ENCODE data around the gene LHX4.
A peak's percentile ranks its signal among the peaks of the same experiment; 100 is the strongest.

Gene LHX4

DNA sequence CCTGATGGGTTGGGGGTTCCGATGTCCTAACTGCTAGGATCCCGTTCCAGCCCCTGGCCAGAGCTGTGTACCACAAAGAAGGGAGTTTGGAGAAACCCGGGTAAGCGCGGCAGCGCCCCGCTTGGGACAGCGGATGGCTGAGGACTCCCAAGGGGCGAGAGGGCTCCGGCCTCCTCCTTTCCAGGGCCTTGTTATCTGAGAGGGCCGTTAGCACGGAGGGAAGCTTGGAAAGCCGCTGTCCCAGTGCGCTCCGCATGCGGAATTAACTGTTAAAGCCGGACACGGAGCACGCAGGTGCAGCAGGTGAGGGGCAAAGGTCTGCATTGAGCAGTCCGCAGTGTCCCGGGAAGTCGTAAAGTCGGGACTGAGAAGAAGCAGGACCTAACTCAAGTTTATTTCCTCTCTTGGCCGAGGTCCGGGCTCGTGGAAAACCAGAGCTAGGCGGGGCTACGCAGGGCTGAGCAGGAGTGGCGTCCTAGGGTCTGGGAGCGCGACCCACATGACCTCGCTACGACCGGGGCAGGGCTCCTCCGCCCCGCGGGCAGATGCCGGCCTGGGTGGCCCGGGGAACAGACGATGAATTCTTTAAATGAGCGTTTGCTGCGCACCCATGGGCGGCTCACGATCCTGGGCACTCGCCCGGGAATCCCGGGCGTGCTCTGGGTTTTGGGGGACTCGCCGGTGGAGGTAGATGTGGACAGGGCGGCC lies 4.5 kb downstream of the LHX4 start:
- Histone ChIP-seq H3K4ac (ENCODE audit: low read depth, low read length) (no peak overlapping the region), H3K27me3 (ENCODE audit: insufficient read depth, low read length, poor library complexity) (peaks cover 71% of the 10 kb centered on the region), H4K8ac (ENCODE audit: low read depth, low read length) (no peak overlapping the region), H3K79me1 (ENCODE audit: low read length) (no peaks in the 10 kb centered on the region), H3K4me1 (ENCODE audit: control insufficient read depth, low read depth, low read length) (no peaks in the 10 kb centered on the region), H3K36me3 (ENCODE audit: control insufficient read depth, insufficient read depth, low read length) (no peaks in the 10 kb centered on the region), H3K56ac (ENCODE audit: low read length) (no peak overlapping the region), H2BK15ac (replicated peaks; ENCODE audit: low read depth) (no peak overlapping the region), H3K23ac (ENCODE audit: low read length) (no peak overlapping the region), H3K18ac (ENCODE audit: low read length) (no peak overlapping the region), H3K4me3 (ENCODE audit: low read length) (no peak overlapping the region), H3K4me2 (ENCODE audit: low read length) (peak overlapping the region; percentile 53), H3K27ac (ENCODE audit: low read depth, low read length) (no peak overlapping the region), H3K79me2 (ENCODE audit: control insufficient read depth, insufficient read depth, low read length) (no peaks in the 10 kb centered on the region), H3K9ac (ENCODE audit: low read length) (no peak overlapping the region), H2BK120ac (ENCODE audit: low read depth, low read length) (no peak overlapping the region), H2BK5ac (ENCODE audit: low read length) (no peak overlapping the region), H4K5ac (ENCODE audit: low read length) (no peak overlapping the region), H2AK5ac (ENCODE audit: low read length) (no peak overlapping the region)
- WGBS (ENCODE audit: extremely low coverage, insufficient coverage, low lambda C conversion rate): no CpG with 5 or more reads among the region's 51 CpGs
- DNase-seq: peak; percentile 69

GRCh38 chr1:180235077-180235501 lies 5.0 kb downstream of the LHX4 start:
- Histone ChIP-seq H2AK5ac (ENCODE audit: low read length) (no peak overlapping the region), H3K4me2 (ENCODE audit: low read length) (peak overlapping the region; percentile 53), H4K5ac (ENCODE audit: low read length) (no peak overlapping the region), H3K4me3 (ENCODE audit: low read length) (no peak overlapping the region), H4K8ac (ENCODE audit: low read depth, low read length) (no peak overlapping the region), H3K18ac (ENCODE audit: low read length) (no peak overlapping the region), H2BK120ac (ENCODE audit: low read depth, low read length) (no peak overlapping the region), H3K27ac (ENCODE audit: low read depth, low read length) (no peak overlapping the region), H3K9ac (ENCODE audit: low read length) (no peak overlapping the region), H3K23ac (ENCODE audit: low read length) (no peak overlapping the region), H2BK15ac (replicated peaks; ENCODE audit: low read depth) (no peak overlapping the region), H3K27me3 (ENCODE audit: insufficient read depth, low read length, poor library complexity) (peaks cover 75% of the 10 kb centered on the region), H3K4me1 (ENCODE audit: control insufficient read depth, low read depth, low read length) (no peaks in the 10 kb centered on the region), H3K79me1 (ENCODE audit: low read length) (no peaks in the 10 kb centered on the region), H3K4ac (ENCODE audit: low read depth, low read length) (no peak overlapping the region), H3K79me2 (ENCODE audit: control insufficient read depth, insufficient read depth, low read length) (no peaks in the 10 kb centered on the region), H3K56ac (ENCODE audit: low read length) (peak overlapping the region; percentile 19), H2BK5ac (ENCODE audit: low read length) (no peak overlapping the region), H3K36me3 (ENCODE audit: control insufficient read depth, insufficient read depth, low read length) (no peaks in the 10 kb centered on the region)
- no CpG with 5 or more reads among the region's 30 CpGs for WGBS (ENCODE audit: extremely low coverage, insufficient coverage, low lambda C conversion rate)
- DNase-seq: peak; percentile 47

DNA sequence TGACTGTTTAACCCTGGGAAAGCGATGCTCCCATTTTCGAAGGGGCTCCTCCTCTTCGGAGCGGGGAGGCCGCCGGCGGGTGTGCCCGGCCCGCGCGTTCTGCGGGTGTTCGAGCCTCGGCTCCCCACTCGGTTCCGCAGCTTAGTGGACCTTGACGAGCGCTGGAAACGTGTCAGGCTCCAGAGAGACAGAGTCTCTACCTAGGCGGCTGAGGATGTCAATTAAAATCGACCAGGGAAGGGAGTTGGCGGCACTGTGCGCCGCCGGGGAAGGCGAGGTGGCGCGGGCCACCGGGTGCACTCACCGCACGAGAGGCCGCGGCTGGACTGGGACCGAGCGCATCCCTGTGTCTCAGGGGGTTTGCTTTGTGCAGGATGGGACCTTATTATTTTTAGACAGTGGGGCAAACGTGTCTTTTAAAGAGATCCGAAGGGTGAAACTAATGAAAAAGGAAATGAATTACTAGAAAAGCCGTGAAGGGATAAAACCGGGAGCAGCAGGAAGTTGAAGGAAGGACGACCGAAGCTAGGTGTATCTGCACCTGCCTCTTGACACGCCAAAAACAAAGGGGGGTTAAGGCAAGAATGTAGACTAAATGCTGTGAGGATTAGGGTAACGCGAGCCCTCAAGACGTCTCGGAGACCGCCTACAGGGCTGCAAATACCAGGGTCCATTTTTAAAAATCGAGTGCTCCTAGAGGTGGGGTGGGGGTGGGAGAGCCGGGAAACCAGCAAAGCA lies 5.6 kb downstream of the LHX4 start:
- no peak overlapping the region for H3K56ac ChIP-seq (ENCODE audit: low read length)

DNA sequence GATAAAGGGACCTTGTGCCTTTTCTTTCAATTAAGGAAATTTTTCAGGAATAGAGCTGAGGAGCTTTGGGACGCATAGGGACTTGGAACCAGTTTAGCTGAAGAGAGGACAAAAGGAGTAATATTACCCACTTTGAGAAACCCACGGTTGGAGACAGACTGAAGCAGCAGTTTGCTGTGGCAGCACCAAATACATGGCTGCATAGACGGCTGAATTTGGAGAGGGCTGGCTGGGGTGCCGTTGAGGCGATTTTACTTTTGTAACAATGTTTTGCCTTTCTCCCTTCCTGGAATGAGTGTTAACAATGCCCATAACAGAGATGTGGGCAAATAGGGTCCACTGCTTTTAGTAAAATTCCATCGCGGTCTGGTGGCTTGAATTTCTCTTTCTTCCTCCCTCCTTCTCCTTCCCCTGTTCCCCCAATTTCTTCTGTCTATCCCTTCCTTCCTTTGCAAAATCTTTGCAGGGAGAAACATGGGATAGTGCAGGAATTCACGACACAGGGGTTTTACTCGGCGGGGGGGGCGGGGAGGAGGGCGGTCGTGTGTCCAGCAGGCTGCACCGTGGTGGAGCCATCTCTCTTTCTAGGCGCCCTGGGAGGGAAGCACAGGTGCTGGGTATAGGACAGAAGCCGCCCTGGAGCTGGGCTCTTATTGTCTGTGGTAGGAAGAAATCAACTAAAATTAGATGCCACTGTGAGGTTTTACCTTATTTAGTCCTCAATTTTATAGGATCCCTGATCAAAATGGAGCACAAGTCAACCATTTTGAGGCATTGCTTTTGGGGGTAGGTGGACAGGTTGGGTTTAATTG lies 6.8 kb downstream of the LHX4 start:
- H3K4ac ChIP-seq (ENCODE audit: low read depth, low read length): no peak overlapping the region
- no peaks in the 10 kb centered on the region for H3K36me3 ChIP-seq (ENCODE audit: control insufficient read depth, insufficient read depth, low read length)
- H3K56ac ChIP-seq (ENCODE audit: low read length): no peak overlapping the region
- H4K8ac ChIP-seq (ENCODE audit: low read depth, low read length): no peak overlapping the region
- H2BK5ac ChIP-seq (ENCODE audit: low read length): no peak overlapping the region
- H3K4me2 ChIP-seq (ENCODE audit: low read length): no peak overlapping the region
- no peak overlapping the region for H3K18ac ChIP-seq (ENCODE audit: low read length)
- H3K4me1 ChIP-seq (ENCODE audit: control insufficient read depth, low read depth, low read length): no peaks in the 10 kb centered on the region
- no peak overlapping the region for H3K23ac ChIP-seq (ENCODE audit: low read length)
- no peak overlapping the region for H3K9ac ChIP-seq (ENCODE audit: low read length)
- H3K79me2 ChIP-seq (ENCODE audit: control insufficient read depth, insufficient read depth, low read length): no peaks in the 10 kb centered on the region
- no peak overlapping the region for H3K27ac ChIP-seq (ENCODE audit: low read depth, low read length)
- H4K5ac ChIP-seq (ENCODE audit: low read length): no peak overlapping the region
- H3K27me3 ChIP-seq (ENCODE audit: insufficient read depth, low read length, poor library complexity): peaks cover 69% of the 10 kb centered on the region
- H2AK5ac ChIP-seq (ENCODE audit: low read length): no peak overlapping the region
- WGBS (ENCODE audit: extremely low coverage, insufficient coverage, low lambda C conversion rate): no CpG with 5 or more reads among the region's 16 CpGs
- no peak for DNase-seq
- no peaks in the 10 kb centered on the region for H3K79me1 ChIP-seq (ENCODE audit: low read length)
- H3K4me3 ChIP-seq (ENCODE audit: low read length): no peak overlapping the region
- H2BK120ac ChIP-seq (ENCODE audit: low read depth, low read length): no peak overlapping the region
- H2BK15ac ChIP-seq (replicated peaks; ENCODE audit: low read depth): no peak overlapping the region

More for the DNA sequence above, 5.6 kb downstream of the LHX4 start:
- DNase-seq: peak; percentile 16
- Histone ChIP-seq H3K23ac (ENCODE audit: low read length) (no peak overlapping the region), H3K36me3 (ENCODE audit: control insufficient read depth, insufficient read depth, low read length) (no peaks in the 10 kb centered on the region), H3K27me3 (ENCODE audit: insufficient read depth, low read length, poor library complexity) (peaks cover 75% of the 10 kb centered on the region), H3K4me3 (ENCODE audit: low read length) (no peak overlapping the region), H3K79me1 (ENCODE audit: low read length) (no peaks in the 10 kb centered on the region), H2BK15ac (replicated peaks; ENCODE audit: low read depth) (no peak overlapping the region), H3K27ac (ENCODE audit: low read depth, low read length) (no peak overlapping the region), H3K4me2 (ENCODE audit: low read length) (peak overlapping the region; percentile 53), H4K8ac (ENCODE audit: low read depth, low read length) (no peak overlapping the region), H3K18ac (ENCODE audit: low read length) (no peak overlapping the region), H2AK5ac (ENCODE audit: low read length) (no peak overlapping the region), H2BK5ac (ENCODE audit: low read length) (no peak overlapping the region), H2BK120ac (ENCODE audit: low read depth, low read length) (no peak overlapping the region), H3K4ac (ENCODE audit: low read depth, low read length) (no peak overlapping the region), H3K9ac (ENCODE audit: low read length) (no peak overlapping the region), H4K5ac (ENCODE audit: low read length) (no peak overlapping the region), H3K4me1 (ENCODE audit: control insufficient read depth, low read depth, low read length) (no peaks in the 10 kb centered on the region), H3K79me2 (ENCODE audit: control insufficient read depth, insufficient read depth, low read length) (no peaks in the 10 kb centered on the region)
- WGBS (ENCODE audit: extremely low coverage, insufficient coverage, low lambda C conversion rate): no CpG with 5 or more reads among the region's 49 CpGs

DNA sequence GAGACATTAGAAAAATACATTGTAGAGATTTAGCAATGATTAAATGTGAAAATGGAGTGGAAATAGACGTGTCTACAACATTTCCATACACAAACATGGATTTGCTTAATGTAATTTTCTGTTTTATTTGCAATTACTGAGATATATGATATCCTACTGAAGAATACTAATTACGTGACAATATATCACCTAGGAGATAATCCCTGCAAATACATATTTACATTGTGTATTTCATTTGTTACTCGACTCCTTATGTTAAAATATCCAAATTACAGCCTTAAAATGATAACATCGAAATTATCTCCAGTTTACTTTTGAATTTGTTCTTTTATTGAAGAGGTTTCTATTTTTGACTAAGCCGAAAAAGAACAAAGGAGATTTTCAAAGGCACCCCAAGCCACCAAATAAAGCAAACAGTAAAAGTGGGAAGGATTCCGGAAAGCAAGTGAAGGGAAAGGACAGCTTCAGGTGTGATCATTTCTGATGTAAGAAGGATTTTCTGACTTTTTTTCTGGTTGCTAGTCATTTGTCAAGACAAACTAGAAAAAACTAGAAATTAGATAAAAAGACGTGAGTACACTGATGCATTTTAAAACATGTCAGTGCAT lies 7.9 kb downstream of the LHX4 start:
- Histone ChIP-seq H3K4me3 (ENCODE audit: low read length) (no peak overlapping the region), H3K4me2 (ENCODE audit: low read length) (no peak overlapping the region), H2BK5ac (ENCODE audit: low read length) (no peak overlapping the region), H3K23ac (ENCODE audit: low read length) (no peak overlapping the region), H3K36me3 (ENCODE audit: control insufficient read depth, insufficient read depth, low read length) (no peaks in the 10 kb centered on the region), H3K27ac (ENCODE audit: low read depth, low read length) (no peak overlapping the region), H3K56ac (ENCODE audit: low read length) (no peak overlapping the region), H4K5ac (ENCODE audit: low read length) (no peak overlapping the region), H2BK120ac (ENCODE audit: low read depth, low read length) (no peak overlapping the region), H3K4ac (ENCODE audit: low read depth, low read length) (no peak overlapping the region), H3K9ac (ENCODE audit: low read length) (no peak overlapping the region), H3K79me1 (ENCODE audit: low read length) (no peaks in the 10 kb centered on the region), H3K4me1 (ENCODE audit: control insufficient read depth, low read depth, low read length) (no peaks in the 10 kb centered on the region), H2AK5ac (ENCODE audit: low read length) (no peak overlapping the region), H3K27me3 (ENCODE audit: insufficient read depth, low read length, poor library complexity) (peaks cover 58% of the 10 kb centered on the region), H4K8ac (ENCODE audit: low read depth, low read length) (no peak overlapping the region), H3K79me2 (ENCODE audit: control insufficient read depth, insufficient read depth, low read length) (no peaks in the 10 kb centered on the region), H2BK15ac (replicated peaks; ENCODE audit: low read depth) (no peak overlapping the region), H3K18ac (ENCODE audit: low read length) (no peak overlapping the region)
- no peak for DNase-seq
- no CpG with 5 or more reads among the region's 7 CpGs for WGBS (ENCODE audit: extremely low coverage, insufficient coverage, low lambda C conversion rate)

All from mesendoderm (in vitro differentiated cells).